ENCODE measurements around the gene HOXA3.

- TF ChIP-seq MXD4 (CRISPR knock-in tag; IDR thresholded peaks at IDR 0.05; ENCODE audit: borderline replicate concordance) (no peak), CTCF (IDR thresholded peaks at IDR 0.05) (no peak), GABPB1 (CRISPR knock-in tag; IDR thresholded peaks at IDR 0.05) (no peak), ZNF263 (CRISPR knock-in tag; IDR thresholded peaks at IDR 0.05; ENCODE audit: low read depth) (no peak), HMGA2 (CRISPR knock-in tag; IDR thresholded peaks at IDR 0.05) (no peak), FOXJ3 (CRISPR knock-in tag; IDR thresholded peaks at IDR 0.05; ENCODE audit: borderline replicate concordance) (no peak), ETV6 (CRISPR knock-in tag; IDR thresholded peaks at IDR 0.05) (no peak)
Measured at GRCh38 chr7:27159266-27160144, 7.1 kb upstream of the HOXA3 start.

All from WTC11 (cell line).